DND-41 (cell line): ENCODE measurements around the gene ADAM10.

ENCODE experiments used
- ATAC-seq: fragments of 200-7000 bp; cut with Tn5 transposase; 3 replicates; pipeline ENCODE4 v1.9.1; 2021; ENCODE audit warnings: low read depth; ENCODE audit not compliant: insufficient read depth
- DNase-seq: peaks from one replicate; pipeline ENCODE4 v3.0.0-alpha.2; 2020
- H2AFZ ChIP-seq: 2 replicates; pipeline ENCODE4 v1.6.0; 2012; ENCODE audit warnings: low read depth, low read length
- H3K27ac ChIP-seq: 2 replicates; pipeline ENCODE4 v1.5.1; 2012; ENCODE audit warnings: low read length, inconsistent platforms
- H3K27me3 ChIP-seq: fragments of 200-600 bp; sonication (generic); 2 replicates; pipeline ENCODE4 v1.6.0; 2012; ENCODE audit warnings: low read length, mild to moderate bottlenecking, inconsistent platforms; ENCODE audit not compliant: insufficient read depth, poor library complexity
- H3K36me3 ChIP-seq: 2 replicates; pipeline ENCODE4 v1.5.1; 2012; ENCODE audit warnings: low read length, inconsistent platforms; ENCODE audit not compliant: insufficient read depth
- H3K4me1 ChIP-seq: 2 replicates; pipeline ENCODE4 v1.5.1; 2012; ENCODE audit warnings: mild to moderate bottlenecking, low read length; ENCODE audit not compliant: insufficient read depth
- H3K4me2 ChIP-seq: 2 replicates; pipeline ENCODE4 v1.6.0; 2012; ENCODE audit warnings: mild to moderate bottlenecking, moderate library complexity, low read length, inconsistent platforms; ENCODE audit not compliant: insufficient read depth
- H3K4me3 ChIP-seq, 2 experiments: fragments of 200-600 bp in 1 of 2; shearing (Covaris generic) in 1 of 2; 2 replicates each; pipeline ENCODE4 v1.5.1; 2012 to 2016; ENCODE audit warnings: inconsistent platforms in 2 of 2, low read length in 2 of 2, mild to moderate bottlenecking in 2 of 2, low read depth in 1 of 2, moderate library complexity in 1 of 2
- H3K79me2 ChIP-seq: 2 replicates; pipeline ENCODE4 v1.6.0; 2012; ENCODE audit warnings: low read length, inconsistent platforms; ENCODE audit not compliant: insufficient read depth
- H3K9ac ChIP-seq: 2 replicates; pipeline ENCODE4 v1.6.0; 2012; ENCODE audit warnings: low read depth, mild to moderate bottlenecking, inconsistent platforms, low read length, moderate library complexity
- H3K9me3 ChIP-seq: 2 replicates; pipeline ENCODE4 v1.5.1; 2012; ENCODE audit warnings: low read length, moderate library complexity, mild to moderate bottlenecking, inconsistent platforms; ENCODE audit not compliant: insufficient read depth, severe bottlenecking
- H4K20me1 ChIP-seq: 2 replicates; pipeline ENCODE4 v1.6.0; 2012; ENCODE audit warnings: low read length; ENCODE audit not compliant: insufficient read depth
- EZH2 ChIP-seq: IDR thresholded peaks from 3 replicates; pipeline ENCODE4 v1.6.1; 2012; ENCODE audit warnings: borderline replicate concordance, low read depth, mild to moderate bottlenecking, moderate library complexity, low read length, inconsistent platforms; ENCODE audit not compliant: severe bottlenecking
- TF ChIP-seq, protein P1 (sequence below): IDR thresholded peaks from 2 replicates; pipeline ENCODE4 v1.5.1; 2012; ENCODE audit warnings: borderline replicate concordance, low read length, moderate library complexity, mild to moderate bottlenecking; ENCODE audit not compliant: poor library complexity, severe bottlenecking; ENCODE audit errors: extremely low read depth

Gene ADAM10

DNA sequence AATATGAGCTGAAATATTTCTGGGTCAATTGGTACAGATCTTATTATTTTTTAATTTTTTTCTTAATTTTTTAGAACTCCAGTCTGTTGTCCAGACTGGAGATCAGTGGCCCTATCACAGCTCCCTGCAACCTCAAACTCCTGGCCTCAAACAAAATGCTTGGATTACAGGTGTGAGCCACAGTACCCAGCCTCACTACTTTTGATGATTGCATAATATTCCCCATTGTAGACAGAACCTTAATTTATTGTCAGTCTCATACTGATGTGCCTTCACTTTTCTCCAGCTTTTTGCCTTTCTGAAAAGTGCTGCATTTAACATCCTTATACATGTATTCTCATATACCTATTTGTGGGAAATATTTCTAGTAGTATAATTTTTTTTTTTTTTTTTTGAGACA lies 172.8 kb downstream of the ADAM10 start:
- H3K4me1 ChIP-seq = no peaks in the 10 kb centered on the region
- no peak overlapping the region for H3K9ac ChIP-seq
- no peak overlapping the region for H2AFZ ChIP-seq
- H3K4me2 ChIP-seq = no peak overlapping the region
- H3K27ac ChIP-seq = no peak overlapping the region
- no peaks in the 10 kb centered on the region for H3K9me3 ChIP-seq
- ATAC-seq (no peak), DNase-seq (no peak)
- no peaks in the 10 kb centered on the region for H3K36me3 ChIP-seq
- H4K20me1 ChIP-seq = no peaks in the 10 kb centered on the region
- no peak overlapping the region for H3K4me3 ChIP-seq
- no peaks in the 10 kb centered on the region for H3K79me2 ChIP-seq
- no peaks in the 10 kb centered on the region for H3K27me3 ChIP-seq
- TF ChIP-seq, protein P1, sequence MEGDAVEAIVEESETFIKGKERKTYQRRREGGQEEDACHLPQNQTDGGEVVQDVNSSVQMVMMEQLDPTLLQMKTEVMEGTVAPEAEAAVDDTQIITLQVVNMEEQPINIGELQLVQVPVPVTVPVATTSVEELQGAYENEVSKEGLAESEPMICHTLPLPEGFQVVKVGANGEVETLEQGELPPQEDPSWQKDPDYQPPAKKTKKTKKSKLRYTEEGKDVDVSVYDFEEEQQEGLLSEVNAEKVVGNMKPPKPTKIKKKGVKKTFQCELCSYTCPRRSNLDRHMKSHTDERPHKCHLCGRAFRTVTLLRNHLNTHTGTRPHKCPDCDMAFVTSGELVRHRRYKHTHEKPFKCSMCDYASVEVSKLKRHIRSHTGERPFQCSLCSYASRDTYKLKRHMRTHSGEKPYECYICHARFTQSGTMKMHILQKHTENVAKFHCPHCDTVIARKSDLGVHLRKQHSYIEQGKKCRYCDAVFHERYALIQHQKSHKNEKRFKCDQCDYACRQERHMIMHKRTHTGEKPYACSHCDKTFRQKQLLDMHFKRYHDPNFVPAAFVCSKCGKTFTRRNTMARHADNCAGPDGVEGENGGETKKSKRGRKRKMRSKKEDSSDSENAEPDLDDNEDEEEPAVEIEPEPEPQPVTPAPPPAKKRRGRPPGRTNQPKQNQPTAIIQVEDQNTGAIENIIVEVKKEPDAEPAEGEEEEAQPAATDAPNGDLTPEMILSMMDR = no peak
- no peak for TF ChIP-seq EZH2

DNA sequence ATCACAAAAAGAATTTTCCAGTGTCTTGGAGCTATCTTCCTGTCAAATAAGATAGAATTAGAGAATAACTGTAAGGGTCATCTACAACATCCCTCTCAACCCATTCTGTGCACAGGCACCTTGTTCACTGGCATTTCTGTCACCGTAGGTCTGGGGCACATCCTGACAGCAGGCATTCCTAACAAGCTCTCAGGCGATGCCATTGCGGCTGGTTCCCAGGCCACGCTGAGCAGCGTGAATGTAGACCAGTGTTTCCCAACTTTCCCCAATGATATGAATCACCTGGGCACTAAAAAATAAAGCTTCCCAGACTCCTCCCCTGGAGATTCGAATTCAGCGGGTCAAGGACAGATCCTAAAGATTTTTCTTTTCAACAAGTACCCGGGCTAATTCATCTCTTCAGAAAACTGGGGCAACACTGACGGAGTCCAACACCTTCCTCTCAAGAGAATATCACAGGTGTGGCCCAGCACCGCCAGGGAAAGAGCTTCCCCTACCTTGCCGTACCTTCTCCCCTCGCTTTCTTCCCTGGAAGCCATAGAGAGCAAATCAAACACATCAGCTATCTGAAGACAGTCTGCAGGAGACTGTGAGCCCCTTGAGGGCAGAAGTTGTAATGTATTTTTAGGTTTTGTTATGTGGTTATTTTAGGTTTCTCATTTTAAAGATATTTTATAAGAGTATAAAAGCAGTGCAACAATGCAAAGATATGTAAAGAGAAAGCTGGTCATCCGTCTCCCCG lies 174.3 kb downstream of the ADAM10 start:
- H3K79me2 ChIP-seq = no peaks in the 10 kb centered on the region
- no peaks in the 10 kb centered on the region for H3K9me3 ChIP-seq
- H3K4me3 ChIP-seq = no peak overlapping the region
- H3K4me1 ChIP-seq = no peaks in the 10 kb centered on the region
- no peaks in the 10 kb centered on the region for H4K20me1 ChIP-seq
- H2AFZ ChIP-seq = peak overlapping the region; percentile 26
- no peak for TF ChIP-seq EZH2
- no peak for ATAC-seq
- H3K4me2 ChIP-seq = no peak overlapping the region
- H3K9ac ChIP-seq = no peak overlapping the region
- no peaks in the 10 kb centered on the region for H3K36me3 ChIP-seq
- no peak overlapping the region for H3K27ac ChIP-seq
- DNase-seq = no peak
- no peaks in the 10 kb centered on the region for H3K27me3 ChIP-seq

DNA sequence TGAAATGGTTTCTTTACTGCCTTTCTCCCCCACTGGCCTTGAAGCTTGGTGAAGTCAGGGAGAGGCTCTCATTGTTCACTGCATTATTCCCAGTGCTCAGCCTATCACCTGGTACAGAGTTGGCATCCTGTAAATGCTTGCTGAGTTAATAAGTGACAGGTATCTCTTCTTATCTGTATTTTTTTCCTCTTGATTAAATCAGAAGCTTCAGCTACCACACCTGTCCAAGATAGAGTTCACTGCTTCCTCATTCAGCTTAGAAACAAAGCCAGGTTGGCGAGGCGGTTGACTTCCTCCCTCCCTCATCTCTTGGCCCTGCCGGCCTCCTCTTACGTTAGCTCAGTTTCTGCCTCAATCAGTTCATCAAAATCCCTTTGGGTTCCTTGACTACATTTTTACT lies 174.9 kb downstream of the ADAM10 start:
- ATAC-seq = no peak
- no peak overlapping the region for H2AFZ ChIP-seq

DNA sequence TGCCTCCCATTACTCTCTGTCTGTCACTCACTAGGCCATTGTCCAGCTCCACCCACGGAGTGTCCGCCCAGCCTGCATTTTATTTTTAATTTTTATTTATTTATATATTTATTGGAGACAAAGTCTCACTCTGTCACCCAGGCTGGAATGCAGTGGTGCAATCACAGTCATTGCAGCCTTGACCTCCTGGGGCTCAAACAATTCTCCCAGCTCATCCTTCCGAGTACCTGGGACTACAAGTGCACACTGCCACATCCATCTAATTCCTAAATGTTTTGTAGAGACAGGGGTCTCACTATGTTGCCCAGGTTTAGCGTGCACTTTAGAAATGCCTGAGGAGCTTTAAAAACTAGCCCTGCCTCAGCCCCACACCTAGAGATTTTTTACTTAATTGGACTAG lies 176.2 kb downstream of the ADAM10 start:
- Histone ChIP-seq H3K4me2 (no peak overlapping the region), H3K9me3 (no peaks in the 10 kb centered on the region), H3K4me1 (no peaks in the 10 kb centered on the region), H3K27ac (no peak overlapping the region), H3K36me3 (no peaks in the 10 kb centered on the region), H3K27me3 (no peaks in the 10 kb centered on the region), H3K4me3 (no peak overlapping the region), H3K9ac (no peak overlapping the region), H4K20me1 (no peaks in the 10 kb centered on the region), H2AFZ (no peak overlapping the region), H3K79me2 (no peaks in the 10 kb centered on the region)
- ATAC-seq (no peak), DNase-seq (no peak)
- no peak for TF ChIP-seq EZH2
- TF ChIP-seq, protein P1 = no peak

More for the DNA sequence above, 174.9 kb downstream of the ADAM10 start:
- Histone ChIP-seq H3K9ac (no peak overlapping the region), H3K27ac (no peak overlapping the region), H3K36me3 (no peaks in the 10 kb centered on the region), H3K79me2 (no peaks in the 10 kb centered on the region), H3K9me3 (no peaks in the 10 kb centered on the region), H3K4me2 (no peak overlapping the region), H3K4me1 (no peaks in the 10 kb centered on the region), H4K20me1 (no peaks in the 10 kb centered on the region), H3K27me3 (no peaks in the 10 kb centered on the region), H3K4me3 (no peak overlapping the region)
- TF ChIP-seq EZH2 = no peak
- TF ChIP-seq, protein P1 = no peak
- no peak for DNase-seq
